Subcutaneous adipose tissue (tissue), 4 donors: Measurements from ENCODE around the gene TECTB. TPM values are rescaled to one million over a fixed set of nuclear protein-coding genes. Genes with fewer than 3 reads are reported as not detected.

Source experiments
- CTCF ChIP-seq: fragments of 450-650 bp; IDR thresholded peaks from one replicate; pipeline ENCODE4 v1.5.1; 2016; ENCODE audit warnings: low read depth, mild to moderate bottlenecking, control low read depth, antibody characterized with exemption, moderate library complexity
- total RNA-seq, 4 donors: library from RNA; depleted of rRNA; stranded (reverse); fragments of >200 nt; gene quantifications; one replicate each; pipeline ENCODE4 v1.1.0, GENCODE V29; 2016

TECTB gene
- total RNA-seq, 4 donors from 2014 or later = not detected

- TF ChIP-seq CTCF = no peak
These were observed 40.4 kb upstream of the TECTB start for GRCh38 chr10:112242769-112243168.

DNA sequence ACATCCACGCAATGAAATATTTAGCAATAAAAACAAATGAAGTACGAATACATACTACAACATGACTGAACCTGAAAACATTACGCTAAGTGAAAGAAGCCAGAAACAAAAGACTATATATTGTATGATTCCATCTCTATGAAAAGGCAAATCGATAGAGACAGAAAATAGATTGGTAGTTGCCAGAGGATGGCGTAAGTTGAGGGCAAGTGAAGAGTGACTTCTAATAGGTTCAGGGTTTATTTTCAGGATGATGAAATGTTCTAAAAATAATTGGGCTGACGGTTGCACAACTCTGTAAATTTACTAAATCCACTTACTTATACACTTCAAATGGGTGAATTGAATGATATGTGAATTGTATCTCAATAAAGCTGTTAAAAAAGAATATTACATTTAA is 39.5 kb upstream of the TECTB start:
- no peak for TF ChIP-seq CTCF

GRCh38 chr10:112244197-112244596 is 39.0 kb upstream of the TECTB start:
- TF ChIP-seq CTCF = no peak

DNA sequence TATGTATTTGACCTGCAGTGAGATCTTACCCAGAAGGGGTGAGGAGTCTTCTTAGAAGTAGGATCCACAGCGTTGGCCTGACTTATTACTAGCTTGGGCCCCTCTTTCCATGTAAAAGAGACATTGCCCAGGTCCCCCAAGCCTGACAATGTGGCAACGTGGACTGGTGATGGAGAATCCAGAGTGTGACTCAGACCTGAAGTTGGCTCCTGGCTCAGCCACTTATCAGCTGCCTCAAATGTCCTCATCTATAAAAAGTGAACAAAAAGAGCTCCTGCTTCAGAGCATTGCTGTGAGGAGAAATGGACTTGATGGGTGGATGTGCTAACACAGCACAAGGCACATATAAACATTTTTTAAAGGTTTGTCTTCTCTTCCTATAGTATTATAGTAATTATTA is 35.4 kb upstream of the TECTB start:
- TF ChIP-seq CTCF = no peak

DNA sequence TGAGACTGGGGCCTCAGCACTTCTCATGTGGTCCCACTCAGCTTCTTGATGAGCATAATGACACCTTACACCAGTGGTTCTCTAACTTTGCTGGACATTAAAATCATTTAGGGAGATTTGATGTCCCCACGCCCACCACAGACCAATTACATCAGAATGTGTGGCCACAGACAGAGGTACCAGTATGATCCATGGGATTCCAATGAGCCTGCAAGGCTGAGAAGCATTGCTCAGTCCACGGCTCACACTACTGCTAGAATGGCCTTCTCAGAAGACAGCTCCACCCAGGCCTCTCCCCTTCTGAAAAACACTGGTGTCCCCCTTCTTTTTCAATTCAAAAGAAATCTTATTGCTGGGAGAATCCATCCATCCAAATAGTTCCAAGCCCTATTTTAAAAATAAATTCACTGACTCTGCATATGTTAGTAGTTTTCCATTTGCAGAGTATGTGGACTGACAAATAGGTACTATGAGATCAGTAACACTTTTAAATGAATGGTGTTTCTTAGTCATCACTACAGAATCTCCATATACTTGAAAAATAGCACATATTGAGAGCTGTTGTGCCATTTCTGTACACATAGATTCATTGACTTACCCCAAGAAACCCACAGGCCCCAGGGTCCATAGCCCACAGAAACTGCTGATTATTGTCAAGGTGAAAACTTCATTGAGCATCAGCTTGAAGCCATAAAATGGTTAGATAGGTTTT is 34.5 kb upstream of the TECTB start:
- TF ChIP-seq CTCF = no peak

DNA sequence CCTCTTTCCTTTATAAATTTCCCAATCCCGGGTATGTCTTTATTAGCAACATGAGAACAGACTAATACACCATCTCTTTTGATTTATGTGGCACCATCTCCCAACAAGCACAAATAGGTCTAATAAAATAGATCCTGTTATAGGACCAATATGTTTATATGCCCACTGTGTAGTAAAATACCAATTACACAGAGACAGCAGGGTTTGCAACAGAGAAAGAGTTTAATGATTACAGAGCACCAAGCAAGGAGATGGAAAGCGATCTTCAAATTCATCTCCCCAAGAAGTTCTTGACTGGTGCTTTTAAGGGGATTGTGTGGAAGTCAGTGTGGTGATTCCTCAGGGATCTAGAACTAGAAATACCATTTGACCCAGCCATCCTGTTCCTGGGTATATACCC is 33.5 kb upstream of the TECTB start:
- no peak for TF ChIP-seq CTCF

DNA sequence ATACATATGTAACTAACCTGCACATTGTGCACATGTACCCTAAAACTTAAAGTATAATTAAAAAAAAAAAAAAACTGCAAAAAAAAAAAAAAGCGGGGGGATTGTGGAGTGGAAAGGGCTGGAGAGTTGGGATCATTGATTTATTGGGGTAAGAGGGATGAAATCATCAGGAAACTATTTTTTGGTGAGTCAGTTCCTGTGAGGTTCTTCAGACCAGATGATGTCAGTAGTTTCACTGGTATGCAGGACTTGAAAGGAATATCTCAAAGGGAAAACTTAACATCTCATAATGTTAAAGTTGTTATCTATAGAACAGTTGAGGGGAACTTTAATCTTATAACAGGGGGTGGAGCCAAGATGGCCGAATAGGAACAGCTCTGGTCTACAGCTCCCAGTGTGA is 32.6 kb upstream of the TECTB start:
- no peak for TF ChIP-seq CTCF
